GM18873 (cell line): ENCODE data around the gene GKN2.
"Not testable (repeated sequence)": the region's sequence is repeated elsewhere in the genome, so short reads cannot be mapped to it uniquely, and the experiment has no call there.

Experiments used
- ATAC-seq: cut with Tn5 transposase; IDR thresholded peaks from one replicate; pipeline ENCODE4 v1.9.1; 2021; ENCODE audit warnings: mild to moderate bottlenecking, moderate library complexity, moderate number of reproducible peaks; ENCODE audit not compliant: unreplicated experiment, low FRiP score

Gene GKN2

DNA sequence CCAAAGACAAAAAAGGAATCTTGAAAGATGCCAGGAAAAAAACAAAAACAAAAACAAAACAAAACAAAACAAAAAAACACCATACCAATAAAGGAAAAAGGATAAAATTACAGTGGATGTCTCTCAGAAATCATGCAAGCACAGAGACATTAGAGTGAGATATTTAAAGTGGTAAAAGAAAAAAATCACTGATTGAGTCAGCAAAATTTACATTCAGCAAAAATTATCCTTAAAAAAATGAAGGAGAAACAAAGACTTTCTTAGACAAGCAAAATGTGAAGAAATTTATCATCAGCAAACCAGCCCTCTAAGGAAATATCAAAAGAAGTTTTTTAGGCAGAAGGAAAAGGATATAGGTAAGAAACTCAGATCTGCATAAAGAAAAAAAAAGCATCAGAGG lies 11.6 kb upstream of the GKN2 start:
- ATAC-seq, result no peak

DNA sequence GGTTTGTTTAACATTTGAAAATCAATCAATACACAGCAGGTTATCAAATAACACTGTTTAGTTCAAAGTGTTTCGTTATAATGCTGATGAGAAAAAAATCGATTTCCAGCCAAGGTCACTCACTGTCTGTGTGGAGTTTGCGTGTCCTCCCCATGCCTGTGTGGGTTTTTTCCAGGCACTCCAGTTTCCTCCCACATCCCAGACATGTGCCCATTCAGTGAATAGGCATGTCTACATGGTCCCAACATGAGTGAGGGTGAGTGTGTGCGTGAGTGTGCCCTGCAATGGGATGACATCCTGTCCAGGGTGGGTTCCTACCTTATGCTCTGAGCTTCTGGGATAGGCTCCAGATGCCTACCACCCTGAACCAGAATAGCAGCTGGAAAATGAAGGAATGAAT lies 8.7 kb upstream of the GKN2 start:
- ATAC-seq, result no peak

DNA sequence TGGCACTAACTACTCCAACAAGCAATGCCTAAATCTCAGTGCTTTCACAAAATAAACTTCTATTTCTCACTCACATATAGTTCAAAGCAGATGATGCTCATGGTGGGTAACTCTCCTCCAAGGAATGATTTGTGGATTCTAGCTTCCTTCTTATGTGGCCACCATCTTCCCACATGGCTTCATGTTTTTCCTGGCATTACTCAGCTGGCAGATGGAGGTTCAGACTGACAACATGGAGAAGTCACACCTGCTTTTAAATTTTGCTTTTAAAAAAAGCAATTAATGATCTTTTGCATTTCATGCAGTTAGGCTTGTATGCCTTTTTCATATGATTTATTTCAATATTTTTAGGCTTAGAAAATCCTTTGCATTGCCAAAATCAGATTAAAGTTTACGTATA lies 6.3 kb upstream of the GKN2 start:
- no peak for ATAC-seq

DNA sequence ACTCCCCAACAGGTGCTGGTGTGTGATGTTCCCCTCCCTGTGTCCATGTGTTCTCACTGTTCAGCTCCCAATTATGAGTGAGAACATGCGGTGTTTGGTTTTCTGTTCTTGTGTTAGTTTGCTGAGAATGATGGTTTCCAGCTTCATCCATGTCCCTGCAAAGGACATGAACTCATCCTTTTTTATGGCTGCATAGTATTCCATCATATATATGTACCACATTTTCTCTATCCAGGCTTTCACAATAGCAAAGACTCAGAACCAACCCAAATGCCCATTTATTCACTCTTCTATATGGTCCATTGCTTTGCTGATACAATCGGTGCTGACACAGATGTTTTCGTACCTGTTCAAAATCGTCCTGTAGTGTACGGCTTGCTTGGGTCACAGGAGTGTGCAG lies 2.7 kb upstream of the GKN2 start:
- ATAC-seq, result not testable (repeated sequence)

DNA sequence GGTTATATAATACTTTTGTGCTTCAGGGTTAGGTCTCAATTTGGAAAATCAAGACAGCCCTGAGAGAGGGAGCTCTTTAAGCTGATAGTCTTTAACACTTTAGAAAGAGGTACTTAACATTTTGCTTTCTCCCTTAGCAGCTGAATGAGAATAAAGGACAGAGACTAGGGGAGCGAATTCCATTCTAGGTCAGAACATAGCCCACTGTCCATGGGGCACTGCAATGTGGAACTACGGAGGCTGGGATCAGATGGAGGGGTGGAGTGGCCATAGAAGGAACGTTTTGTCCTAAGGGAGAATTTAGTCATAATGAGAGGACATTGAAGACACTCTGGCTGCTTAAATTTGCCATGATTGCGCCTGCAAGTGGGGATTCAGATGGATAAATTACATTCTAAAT lies 794 bp downstream of the GKN2 start:
- no peak for ATAC-seq

DNA sequence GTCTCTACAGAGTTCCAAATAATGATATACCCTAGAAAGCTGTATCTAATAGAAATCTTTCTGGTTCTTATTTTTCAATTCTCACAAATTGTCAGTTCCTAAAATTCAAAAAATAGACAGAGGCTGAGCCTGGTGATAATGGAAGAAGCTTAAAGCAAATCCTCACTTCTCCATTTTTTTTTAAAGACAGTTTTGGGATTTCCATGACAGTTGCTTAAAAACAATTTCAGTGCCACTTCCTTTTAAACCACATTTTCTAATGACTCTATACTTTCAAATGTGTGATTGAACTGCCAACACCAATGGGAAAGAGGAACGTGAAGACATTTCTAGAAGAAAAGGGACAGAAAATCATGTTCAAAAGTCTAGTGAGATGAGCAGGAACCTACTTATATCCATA lies 4.0 kb downstream of the GKN2 start:
- no peak for ATAC-seq

DNA sequence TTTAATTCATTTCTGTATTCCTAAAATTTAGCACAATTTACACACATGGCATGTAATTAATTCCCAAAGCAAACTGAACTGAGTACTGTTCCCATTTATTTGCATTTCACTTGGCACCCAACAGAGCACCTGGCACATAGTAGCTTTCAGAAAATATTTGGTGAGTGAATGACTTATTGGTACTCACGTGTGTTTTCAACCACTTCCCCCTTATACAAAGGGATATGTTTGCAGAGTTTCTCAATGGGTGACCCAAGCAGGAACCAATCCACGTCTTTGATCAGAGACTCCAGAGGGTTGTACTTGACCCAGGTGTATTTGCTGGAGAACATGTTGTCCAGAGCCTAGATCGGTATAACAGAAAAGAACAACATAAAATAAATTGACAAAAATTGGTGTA lies 6.6 kb downstream of the GKN2 start:
- ATAC-seq, result no peak

DNA sequence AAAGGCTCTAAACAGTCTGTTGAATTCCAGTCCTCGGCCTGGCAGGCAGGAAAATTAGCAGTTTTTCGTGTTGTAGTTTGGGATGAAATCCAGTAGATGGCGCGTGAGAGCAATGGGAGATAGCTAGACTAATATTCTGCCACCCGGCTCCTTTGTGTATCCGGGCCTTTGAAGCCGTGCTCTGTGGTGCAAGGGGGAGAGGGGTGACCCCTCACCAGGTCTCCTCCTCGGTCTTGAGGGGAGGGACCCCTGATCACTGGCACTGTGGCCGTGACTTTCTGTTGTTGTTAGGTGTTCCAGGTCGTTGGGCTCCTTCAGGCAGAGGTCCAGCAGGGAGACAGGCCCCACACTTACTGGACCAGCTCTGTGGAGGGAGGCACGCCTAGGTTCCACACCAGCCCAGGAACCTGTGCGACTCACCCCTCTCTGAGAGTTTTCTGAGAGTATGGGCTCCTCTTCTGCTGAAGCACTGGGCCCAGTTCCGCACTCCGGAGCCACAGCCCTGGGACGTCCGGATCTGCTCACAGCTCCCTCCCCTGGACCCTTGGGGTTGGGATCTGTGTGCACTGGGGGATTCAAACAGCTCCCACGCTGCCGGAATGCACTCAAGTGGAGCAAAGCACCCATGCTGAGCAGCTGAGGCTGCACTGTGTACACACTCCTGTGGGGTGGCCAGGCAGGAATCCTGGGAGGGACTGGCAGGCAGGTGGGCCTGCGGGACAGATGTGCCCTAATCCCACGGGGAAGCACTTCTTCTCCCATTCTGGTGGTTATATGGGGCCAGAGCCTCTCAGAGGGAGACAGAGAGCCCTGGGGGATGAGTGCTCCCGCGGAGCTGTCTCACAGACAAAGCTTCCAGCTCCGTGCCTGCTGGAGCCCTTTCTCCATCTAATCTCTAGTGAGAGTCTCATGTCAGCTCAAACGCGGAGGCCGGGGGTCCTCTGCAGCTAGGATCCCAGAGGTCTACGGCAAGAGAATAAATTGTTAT lies 8.8 kb downstream of the GKN2 start:
- ATAC-seq, result no peak

DNA sequence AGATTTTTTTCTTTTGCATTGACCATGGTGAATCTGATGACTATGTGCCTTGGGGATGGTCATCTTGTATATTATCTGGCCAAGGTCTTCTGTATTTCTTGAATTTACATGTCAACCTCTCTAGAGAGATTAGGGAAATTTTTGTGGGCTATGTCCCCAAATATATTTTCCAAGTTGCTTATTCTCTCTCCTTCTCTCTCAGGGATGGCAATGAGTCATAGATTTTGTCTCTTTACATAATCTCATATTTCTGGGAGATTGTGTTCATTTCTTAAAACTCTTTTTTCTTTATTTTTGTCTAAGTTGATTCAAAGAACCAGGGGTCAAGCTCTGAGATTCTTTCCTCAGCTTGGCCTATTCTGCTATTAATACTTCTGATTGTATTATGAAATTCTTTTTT lies 9.9 kb downstream of the GKN2 start:
- no peak for ATAC-seq

DNA sequence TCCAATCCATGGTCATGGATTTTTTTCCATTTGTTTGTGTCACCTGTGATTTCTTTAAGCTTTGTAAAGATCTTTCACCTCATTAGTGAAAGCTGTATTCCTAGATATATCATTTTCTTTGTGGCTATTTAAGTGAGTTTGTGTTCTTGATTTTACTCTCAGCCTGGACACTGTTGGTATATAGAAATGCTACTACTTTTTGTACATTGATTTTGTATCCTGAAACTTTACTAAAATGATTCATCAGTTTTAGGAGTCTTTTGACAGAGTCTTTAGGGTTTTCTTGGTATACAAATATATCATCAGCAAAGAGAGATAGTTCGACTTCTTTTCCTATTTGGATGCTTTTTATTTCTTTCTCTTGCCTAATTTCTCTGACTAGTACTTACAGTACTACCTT lies 12.3 kb downstream of the GKN2 start:
- ATAC-seq, result no peak

DNA sequence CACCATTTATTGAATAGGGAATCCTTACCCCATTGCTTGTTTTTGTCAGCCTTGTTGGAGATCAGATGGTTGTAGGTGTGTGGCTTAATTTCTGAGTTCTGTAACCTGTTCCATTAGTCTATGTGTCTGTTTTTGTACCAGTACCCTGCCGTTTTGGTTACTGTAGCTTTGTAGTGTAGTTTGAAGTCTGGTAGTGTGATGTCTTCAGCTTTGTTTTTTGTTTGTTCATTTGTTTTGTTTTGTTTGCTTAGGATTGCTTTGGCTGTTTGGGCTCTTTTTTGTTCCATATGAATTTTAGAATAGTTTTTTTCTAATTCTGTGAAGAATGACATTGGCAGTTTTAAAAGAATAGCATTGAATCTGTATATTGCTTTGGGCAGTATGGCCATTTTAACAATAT lies 12.7 kb downstream of the GKN2 start:
- ATAC-seq, result no peak

DNA sequence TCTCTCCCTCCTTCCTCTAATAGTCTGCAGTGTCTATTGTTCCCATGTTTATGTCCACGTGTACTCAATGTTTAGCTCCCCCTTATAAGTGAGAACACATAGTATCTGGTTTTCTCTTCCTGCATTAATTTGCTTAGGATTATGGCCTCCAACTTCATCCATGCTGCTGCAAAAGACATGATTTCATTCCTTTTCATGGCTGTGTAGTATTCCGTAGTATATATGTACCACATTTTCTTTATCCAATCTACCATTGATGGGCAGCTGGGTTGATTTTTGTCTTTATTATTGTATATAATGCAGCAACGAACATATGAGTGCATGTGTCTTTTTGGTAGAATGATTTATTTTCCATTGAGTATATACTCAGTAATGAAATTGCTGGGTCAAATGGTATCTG lies 13.8 kb downstream of the GKN2 start:
- ATAC-seq, result no peak

DNA sequence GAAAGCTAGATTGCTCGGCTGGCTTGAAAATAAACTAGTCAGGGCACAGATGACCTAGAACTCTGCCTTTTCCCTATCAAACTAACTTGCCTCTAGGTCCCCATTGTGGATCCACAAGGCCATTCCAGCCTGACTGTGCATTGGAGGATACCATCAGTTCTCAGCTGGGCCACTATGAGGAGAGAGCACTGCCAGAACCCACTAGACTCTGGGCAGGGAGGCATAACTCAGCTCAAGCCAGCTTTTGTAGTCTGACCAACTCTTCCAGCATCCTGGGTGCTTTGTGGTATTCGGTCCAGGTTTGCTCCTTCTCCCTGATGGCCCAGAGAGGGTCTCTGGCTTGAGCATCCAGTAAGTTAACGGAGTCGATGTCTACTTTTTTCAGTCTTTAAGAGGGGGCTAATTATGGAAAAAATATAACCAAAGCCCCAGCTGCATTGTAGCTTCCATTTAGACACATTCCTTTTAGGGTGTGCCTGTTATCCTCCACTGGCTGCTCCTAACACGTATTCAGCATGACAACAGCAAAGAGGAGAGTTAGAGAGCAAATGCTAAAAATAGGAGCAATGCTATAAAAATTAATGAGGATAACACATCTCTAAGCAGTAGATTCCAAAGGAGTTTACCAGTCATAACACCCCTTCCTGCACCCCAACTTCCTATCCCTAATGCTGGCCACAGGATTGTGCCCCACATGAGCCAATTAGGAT lies 15.2 kb downstream of the GKN2 start:
- no peak for ATAC-seq

DNA sequence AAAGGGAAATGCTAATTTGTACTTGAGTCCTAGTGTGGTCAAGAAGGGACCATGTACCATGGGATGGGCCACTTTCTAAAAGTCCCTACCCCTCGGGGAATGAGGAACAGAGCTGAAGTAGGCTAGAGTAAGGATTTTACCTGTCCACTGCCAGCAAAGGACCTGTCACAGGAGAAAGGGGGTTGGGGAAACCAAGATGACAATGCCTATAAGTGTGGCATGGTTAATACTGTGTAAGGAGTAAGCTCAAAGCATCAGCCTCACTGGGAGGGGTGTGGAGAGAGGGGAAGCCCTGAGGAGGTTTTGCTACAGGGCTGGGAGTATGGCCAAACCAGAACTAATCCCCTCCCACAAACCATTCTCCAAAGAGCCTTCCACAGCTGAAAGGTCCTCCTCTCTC lies 15.8 kb downstream of the GKN2 start:
- no peak for ATAC-seq

DNA sequence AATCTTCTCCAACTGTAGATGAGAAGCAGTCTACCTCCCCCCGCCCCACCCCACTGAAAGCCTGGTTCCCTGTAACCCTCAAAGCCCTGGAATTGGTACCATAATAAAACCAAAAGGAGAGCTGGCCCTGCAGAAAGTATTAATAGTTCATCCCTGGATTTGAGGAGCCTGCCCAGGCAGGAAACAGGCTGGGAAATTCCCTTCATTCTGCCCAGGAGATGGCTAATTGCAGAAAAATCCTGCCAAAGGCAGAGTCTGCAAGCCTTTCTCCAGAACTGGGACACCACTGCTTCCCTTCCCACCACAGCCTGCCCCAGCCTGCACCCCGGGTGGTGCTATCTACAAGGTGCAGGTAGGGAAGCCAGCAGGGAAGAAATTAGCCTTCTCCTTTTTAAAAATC lies 16.3 kb downstream of the GKN2 start:
- no peak for ATAC-seq

DNA sequence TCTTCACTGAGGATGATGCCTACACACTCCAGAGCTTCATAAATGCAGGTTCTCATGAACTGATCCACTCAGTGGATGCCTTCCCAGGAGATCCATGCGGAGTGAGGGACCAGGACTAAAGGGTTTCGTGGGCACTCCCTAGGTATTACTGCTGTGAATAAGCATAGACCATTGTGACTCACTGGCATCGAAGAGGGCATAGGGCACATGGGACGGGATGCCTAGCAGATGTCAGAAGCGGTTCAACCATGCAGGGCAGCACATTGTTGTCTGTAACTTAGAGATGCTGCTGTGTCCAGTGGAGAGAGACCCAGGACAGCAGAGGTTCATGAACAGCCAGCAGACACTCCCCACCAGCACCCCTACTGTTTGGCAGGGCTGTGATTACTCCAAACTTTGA lies 17.2 kb downstream of the GKN2 start:
- no peak for ATAC-seq

DNA sequence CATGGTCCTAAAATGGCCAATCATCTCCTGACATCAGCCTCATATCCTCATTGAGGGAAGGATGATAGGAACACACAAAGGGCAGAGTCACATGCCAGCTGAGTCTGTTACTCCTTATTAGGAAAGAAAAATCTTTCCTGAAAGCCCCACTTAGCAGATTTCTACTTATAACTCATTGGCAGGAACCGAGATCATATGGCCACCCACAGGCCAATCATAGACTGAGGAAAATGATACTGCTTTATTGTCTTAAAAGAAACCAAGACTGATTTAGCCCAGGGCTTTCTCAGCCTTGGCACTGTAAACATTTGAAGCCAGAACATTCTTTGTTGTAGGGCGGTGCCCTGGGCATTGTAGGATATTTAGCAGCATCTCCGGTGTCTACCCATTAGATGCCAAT lies 18.7 kb downstream of the GKN2 start:
- ATAC-seq, result no peak

DNA sequence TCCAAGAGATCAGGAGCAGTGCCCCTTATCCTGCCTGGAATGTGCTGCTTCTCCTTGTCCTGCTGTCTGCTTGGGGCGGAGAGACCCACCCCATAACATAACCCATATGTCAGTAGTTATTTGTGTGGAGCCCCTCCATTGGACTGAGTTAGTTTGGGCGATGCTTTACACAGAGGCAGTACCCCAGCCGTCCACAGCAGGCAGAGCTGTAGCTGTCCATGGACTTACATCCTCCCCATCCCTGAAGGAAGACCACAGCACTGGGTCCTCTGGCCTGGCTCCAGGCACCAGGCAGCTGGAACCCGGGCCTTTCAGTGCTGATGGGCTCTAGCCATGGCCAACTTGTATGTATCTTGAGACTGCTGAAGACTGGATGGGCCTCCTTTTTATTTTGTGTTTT lies 20.3 kb downstream of the GKN2 start:
- no peak for ATAC-seq

DNA sequence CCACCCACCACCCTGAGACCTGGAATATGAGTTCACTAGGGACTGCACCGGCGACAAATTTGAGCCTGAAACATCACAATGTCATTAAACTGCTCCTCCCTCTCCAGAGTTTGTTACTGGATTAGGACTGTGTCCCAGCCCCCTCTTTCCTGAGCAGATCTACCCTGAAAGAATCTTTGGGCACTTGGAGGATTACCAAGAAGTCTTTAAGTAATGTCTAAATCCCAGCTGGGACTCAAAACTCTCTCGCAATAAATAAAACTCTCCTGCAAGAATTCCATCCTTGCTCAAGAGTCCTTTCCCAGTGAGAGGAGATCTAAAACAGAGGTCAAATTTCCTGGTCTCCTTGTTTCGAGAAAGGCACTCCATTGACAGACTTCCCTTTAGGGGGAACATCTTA lies 20.9 kb downstream of the GKN2 start:
- no peak for ATAC-seq

DNA sequence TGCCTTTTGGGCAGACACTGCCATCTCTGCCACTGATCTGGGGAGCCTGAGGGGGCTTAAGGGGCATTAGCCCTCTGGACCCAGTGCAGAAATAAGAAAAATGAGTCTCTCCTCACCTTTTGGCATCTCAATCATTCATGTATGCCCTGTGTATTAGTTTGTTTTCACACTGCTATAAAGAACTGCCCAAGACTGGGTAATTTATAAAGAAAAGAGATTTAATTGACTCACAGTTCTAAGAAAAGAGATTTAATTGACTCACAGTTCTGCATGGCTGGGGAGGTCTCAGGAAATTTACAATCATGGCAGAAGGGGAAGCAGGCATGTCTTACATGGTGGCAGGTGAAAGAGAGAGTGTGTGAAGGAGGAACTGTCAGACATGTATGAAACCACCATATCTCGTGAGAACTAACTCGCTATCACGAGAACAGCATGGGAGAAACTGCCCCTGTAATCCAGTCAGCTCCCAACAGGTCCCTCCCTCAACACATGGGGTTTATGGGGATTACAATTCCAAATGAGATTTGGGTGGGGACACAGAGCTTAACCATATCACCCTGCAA lies 21.5 kb downstream of the GKN2 start:
- no peak for ATAC-seq

DNA sequence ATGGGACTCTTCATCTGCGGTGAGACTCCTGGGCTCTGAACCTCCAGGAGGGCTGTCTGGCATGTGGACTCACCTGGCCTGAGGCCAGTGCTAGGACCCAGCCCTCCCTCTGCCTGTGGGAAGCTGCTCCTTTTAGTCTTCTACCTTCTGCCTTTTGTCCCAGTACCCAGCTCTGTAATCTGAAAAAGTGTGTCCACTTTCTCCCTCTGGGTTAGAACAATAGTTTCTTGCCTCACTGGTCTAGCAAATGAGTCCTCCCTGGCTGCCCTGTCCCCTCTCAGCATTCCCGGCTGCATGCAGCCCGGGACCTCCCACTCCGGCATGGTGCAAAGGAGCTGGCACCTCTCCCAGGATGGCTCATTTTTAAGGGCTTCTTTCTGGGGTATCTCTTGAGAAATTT lies 25.9 kb downstream of the GKN2 start:
- ATAC-seq, result no peak
